ENCODE measurements around the gene RPS2.

RPS2 gene

DNA sequence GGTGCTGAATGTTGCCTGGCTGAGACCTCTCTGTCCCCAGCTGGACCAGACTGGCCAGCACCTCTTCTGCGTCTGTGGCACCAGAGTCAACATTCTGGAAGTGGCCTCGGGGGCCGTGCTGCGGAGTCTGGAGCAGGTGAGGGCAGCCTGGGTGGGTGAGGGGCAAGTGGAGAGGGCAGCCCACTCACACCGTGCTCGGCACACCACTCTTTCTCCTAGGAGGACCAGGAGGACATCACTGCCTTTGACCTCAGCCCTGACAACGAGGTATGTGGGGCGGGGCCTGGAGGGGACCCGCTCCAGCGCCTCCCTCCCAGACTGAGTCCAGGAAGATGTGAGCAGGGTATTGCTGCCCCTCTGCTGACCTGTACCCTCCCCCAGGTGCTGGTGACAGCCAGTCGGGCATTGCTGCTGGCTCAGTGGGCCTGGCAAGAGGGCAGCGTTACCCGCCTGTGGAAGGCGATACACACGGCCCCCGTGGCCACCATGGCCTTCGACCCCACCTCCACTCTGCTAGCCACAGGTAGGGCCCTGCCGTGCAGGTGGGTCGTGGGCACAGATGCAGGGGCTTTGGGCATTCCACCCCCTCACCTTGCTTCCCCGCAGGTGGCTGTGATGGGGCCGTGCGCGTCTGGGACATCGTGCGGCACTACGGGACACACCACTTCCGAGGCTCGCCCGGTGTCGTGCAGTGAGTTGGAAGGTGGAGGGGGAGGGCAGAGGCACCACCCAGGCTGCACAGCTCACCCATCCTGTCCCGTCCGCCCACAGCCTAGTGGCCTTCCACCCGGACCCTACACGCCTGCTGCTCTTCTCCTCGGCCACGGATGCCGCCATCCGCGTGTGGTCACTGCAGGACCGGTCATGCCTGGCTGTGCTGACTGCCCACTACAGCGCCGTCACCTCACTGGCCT lies 9.8 kb upstream of the RPS2 start:
- CTCF ChIA-PET = no interaction called here
- TF ChIP-seq CTCF (conservative IDR thresholded peaks at IDR 0.05; ENCODE audit: low read depth) = no peak
- no peak overlapping the region for H3K27ac ChIP-seq
- POLR2A ChIA-PET (ENCODE audit: low non-redundant PET) = no interaction called here
- DNase-seq (ENCODE audit: low spot score) = no peak

GRCh38 chr16:1973461-1974156 lies 9.0 kb upstream of the RPS2 start:
- H3K27ac ChIP-seq = peak overlapping the region; percentile 94; the same call in 1 of the 2 replicates
- ChIA-PET CTCF (no interaction called here), POLR2A (ENCODE audit: low non-redundant PET) (interaction anchor here (0.6 kb wide), 1 partner anchor 33 kb away, joined by 4 read pairs; no protein-coding TSS in a partner anchor)
- no peak for TF ChIP-seq CTCF (conservative IDR thresholded peaks at IDR 0.05; ENCODE audit: low read depth)
- DNase-seq (ENCODE audit: low spot score) = no peak

DNA sequence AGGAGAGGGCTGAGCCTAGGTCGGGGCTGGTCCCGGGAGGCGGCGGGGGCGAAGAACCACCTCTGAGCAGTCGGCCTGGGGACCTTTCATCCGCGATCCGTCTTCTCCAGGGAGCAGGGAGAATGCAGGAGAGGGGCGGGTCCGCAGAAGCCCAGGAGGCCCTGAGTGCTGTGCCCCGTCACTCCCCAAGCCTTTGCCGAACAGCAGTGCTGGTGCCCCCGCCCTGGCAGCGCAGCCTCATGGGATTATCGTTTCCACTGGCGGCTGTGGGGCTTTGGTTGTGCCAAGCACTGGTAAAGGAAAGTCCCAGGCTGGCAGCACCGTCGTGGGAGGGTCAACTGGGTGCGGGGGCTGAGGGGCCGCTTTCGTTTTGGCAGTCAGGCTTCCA lies 7.9 kb upstream of the RPS2 start:
- no peak for TF ChIP-seq CTCF (conservative IDR thresholded peaks at IDR 0.05; ENCODE audit: low read depth)
- no peak for DNase-seq (ENCODE audit: low spot score)
- ChIA-PET POLR2A (ENCODE audit: low non-redundant PET) (no interaction called here), CTCF (no interaction called here)
- peak overlapping the region; percentile 94 for H3K27ac ChIP-seq

DNA sequence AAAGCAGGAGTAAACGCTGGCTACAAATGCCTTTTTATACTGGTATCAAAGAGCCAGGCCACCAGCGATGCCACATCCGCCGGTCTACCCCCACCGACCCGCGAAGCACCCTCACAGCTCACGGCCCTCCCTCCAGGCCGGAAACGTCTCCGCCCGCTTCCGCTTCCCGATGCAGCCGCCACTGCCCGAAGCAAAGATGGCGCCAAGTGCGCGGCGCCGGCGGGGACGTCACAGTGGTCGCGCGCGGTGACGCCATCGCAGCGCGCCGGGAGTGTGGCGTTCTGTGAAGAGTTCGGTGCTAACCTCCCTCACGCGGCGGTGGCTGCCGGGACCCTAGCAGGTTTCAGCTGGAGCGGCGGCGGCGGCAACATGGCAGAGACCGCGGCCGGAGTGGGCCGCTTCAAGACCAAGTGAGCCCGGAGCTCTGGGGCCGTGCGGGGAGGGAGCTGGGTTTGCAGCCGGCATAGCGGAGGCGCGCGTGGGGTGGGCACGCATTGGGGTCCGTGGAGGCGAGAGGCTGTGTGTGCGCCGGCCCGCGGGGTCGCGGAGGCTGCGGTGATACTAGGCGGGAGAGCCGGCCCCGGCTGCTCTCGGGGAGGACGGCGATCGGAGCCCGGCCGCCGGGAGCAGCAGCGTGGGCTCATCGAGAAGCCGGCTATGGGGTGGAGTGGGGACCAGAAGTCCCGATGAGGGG lies 7.3 kb upstream of the RPS2 start, which contains the start of gene TBL3:
TSS of gene TBL3 (plus strand) at position 258 of the 694 bp plus-strand sequence. CDS start at position 370, 112 bp downstream.
- TF ChIP-seq CTCF (conservative IDR thresholded peaks at IDR 0.05; ENCODE audit: low read depth) = no peak
- ChIA-PET POLR2A (ENCODE audit: low non-redundant PET) (no interaction called here), CTCF (no interaction called here)
- H3K27ac ChIP-seq = peak within 1 kb of the TSS; percentile 94
- DNase-seq (ENCODE audit: low spot score) = peak; percentile 88

DNA sequence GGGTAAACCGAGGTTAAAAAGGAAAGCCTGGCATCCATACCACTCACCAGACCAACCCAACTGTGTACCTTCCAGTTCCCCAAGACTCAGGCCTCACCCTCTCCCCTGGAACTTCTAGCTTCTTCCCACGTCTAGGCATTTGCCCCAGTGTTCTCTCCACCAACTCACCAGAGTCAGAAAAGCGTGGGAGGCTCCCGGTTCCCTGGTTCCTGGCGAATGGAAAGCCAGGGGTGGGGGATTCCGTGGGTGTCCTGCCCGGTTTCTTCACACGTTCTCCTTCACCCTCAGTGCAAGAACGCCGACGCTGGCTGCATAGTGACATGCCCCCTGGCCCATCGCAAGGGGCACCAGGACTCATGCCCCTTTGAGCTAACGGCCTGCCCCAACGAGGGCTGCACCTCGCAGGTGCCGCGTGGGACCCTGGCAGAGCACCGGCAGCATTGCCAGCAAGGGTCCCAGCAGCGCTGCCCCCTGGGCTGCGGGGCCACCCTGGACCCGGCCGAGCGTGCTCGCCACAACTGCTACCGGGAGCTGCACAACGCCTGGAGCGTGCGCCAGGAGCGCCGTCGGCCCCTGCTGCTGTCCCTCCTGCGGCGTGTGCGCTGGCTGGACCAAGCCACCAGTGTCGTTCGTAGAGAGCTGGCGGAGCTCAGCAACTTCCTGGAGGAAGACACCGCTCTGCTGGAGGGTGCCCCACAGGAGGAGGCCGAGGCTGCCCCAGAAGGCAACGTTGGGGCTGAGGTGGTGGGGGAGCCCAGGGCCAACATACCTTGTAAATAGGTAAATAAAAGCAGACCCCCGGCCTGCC lies 3.7 kb upstream of the RPS2 start:
- DNase-seq (ENCODE audit: low spot score) = no peak
- TF ChIP-seq CTCF (conservative IDR thresholded peaks at IDR 0.05; ENCODE audit: low read depth) = no peak
- H3K27ac ChIP-seq = peak overlapping the region; percentile 94
- CTCF ChIA-PET = no interaction called here
- POLR2A ChIA-PET (ENCODE audit: low non-redundant PET) = no interaction called here

Data from RWPE1 (cell line).